ENCODE results near the gene CSNK1G2.

CSNK1G2 gene

DNA sequence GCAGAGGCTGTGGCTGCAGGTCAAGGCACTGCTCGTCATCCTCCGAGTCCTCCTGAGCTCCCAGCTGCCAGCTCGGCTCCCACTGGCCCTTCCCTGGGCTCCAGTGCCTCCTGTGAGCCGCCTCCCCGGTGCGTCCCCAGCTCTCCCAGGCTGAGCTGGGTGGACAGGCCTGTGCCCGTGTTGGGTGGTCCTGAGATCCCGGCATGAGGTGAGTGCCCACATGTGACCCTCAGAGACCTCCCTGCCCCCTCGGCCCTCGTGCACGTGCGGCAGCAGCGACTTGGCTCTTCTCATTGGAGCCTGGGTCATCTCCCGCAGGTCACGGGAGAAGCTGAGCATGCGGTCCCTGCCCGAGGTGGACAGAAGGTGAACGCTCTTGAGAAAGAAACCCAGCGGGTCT lies 20.3 kb upstream of the CSNK1G2 start:
- no peak for DNase-seq

DNA sequence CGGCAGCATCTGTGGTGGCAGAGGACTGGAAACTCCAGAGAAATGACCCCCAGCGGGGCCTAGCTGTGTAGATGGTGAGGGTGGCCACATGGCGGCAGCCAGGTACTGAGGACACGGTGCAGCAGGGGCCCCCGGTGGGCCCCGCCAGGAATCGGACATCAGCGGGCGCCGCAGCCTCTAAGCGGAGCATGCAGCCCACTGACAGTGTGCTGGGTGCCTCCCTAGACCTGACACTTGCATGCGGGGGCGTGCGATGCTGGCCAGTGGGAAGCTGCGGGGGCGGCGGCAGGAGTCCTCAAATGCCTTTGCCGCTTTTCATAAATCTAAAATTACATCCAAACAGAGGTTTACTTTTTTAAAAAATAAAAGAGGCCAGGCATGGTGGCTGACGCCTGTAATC lies 19.6 kb upstream of the CSNK1G2 start:
- DNase-seq: no peak

DNA sequence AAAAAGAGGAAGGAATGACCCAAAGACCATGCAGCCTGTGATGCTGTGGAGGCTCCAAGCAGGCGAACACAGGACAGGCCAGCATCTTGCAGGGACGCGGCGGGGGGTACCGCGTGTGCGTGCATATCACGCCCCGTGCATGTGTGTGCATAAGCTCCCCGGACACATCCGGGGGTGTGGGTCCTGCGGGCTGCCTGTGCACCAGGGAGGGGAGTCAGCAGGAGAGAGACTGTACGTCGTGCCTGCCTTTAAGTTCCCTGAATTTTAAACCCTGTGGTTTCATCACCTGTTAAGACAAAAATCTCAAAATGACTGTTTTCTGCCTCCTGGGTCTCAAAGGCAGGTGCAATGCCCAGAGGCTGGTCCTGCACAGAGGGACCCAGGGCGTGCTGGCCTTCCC lies 19.1 kb upstream of the CSNK1G2 start:
- DNase-seq: no peak

DNA sequence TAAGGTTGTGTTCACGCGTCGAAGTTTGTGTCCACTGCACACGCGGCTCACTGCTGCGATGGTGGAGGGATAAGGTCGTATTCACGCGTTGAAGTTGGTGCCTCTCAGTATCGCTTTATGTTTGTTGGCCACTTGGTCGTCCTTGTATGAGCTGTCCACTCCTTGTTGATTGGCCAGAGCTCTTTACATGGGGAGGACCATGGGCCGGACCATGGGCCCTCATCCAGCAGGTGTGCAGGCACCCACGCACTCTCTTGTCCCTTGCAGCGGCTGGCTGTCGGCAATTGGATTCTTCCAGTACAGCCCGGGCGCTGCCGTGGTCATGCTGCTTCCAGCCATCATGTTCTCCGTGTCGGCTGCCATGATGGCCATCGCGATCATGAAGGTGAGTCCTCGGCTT lies 18.2 kb upstream of the CSNK1G2 start:
- no peak for DNase-seq

- no peak for DNase-seq
Observed at GRCh38 chr19:1923319-1923718, 17.7 kb upstream of the CSNK1G2 start.

GRCh38 chr19:1924320-1924961 lies 16.5 kb upstream of the CSNK1G2 start:
- DNase-seq: no peak

GRCh38 chr19:1925544-1925943 lies 15.4 kb upstream of the CSNK1G2 start:
- DNase-seq: no peak

DNA sequence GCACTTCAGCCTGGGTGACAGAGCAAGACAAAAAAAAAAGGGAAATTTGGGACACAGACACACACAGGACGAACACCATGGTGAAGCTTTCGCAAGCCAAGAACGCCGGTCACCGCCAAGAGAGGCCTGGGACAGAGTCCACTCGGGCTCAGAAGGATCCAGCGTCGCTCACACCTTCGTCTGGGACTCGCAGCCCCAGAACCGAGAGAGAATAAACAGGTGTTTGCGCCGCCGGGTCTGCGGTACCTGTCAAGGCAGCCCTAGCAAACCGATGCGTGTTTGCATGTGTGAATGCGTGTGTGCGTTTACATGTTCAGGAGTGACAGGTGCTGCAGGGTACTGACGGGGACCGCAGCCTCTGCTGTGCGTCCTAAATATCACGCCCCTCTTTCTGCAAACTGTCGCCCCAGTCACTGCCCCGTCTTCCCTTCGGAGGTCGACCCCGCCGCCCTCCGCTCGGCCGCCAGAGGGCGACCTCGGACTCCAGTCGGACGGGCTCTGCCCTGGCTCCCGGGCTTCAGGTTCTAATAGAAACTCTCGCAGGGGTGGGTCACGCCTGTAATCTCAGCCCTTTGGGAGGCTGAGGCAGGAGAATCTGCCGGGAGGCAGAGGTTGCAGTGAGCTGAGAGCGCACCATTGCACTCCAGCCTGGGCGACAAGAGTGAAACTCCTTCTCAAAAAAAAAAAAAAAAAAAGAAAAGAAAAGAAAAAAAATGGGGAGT lies 11.8 kb upstream of the CSNK1G2 start:
- peak; percentile 43 for DNase-seq

DNA sequence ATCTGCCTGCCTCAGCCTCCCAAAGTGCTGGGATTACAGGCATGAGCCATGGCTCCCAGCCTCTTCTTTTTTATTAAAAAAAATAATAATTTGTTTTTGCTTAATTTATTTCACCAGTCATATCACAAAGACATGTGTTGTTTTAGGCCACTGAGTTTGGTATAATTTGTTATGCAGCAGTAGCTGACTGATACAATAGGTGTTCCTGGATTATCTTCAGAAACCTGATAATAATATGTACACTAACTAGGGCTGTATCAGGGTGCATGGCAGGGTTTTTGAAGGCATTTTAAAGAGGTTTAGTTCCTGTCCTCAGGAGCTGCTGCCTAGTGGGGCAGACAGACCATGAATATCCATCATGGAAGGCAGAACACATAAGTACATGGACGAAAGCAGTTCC lies 9.5 kb upstream of the CSNK1G2 start:
- no peak for DNase-seq

GRCh38 chr19:1932395-1932794 lies 8.6 kb upstream of the CSNK1G2 start:
- no peak for DNase-seq

GRCh38 chr19:1933244-1933643 lies 7.7 kb upstream of the CSNK1G2 start:
- DNase-seq: no peak

DNA sequence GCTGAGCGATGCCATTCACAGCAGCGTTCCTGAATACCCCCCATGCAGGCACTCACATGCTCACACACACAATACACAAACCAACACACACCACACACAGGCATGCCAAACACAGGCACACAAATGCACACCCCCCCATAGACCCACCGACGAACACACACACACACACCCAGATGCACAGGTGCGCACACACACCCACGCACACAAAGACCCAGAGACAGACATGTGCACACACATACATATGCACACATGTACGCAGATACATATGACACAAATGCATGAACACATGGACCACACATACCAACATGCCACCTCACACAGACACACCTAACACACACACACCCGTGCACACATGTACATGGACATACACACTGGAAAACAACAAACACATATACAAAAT lies 7.0 kb upstream of the CSNK1G2 start:
- no peak for DNase-seq

GRCh38 chr19:1935484-1936208 lies 5.3 kb upstream of the CSNK1G2 start:
- DNase-seq: no peak

DNA sequence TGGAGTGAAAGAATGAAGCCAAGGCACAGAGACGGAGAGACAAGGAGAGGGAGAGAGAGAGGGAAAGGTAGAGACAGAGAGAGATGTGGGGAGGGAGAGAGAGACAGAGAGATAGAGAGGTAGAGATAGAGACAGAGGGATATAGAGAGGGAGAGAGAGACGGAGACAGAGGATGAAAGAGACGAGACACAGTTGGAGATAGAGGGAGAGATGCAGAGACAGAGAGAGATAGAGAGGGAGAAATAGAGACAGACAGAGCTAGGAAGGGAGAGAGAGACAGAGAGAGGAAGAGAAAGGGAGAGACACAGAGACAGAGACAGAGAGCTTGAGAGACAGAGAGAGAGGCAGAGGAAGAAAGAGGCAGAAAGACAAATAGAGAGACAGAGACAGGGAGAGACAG lies 4.5 kb upstream of the CSNK1G2 start:
- no peak for DNase-seq

GRCh38 chr19:1936916-1937610 lies 3.9 kb upstream of the CSNK1G2 start:
- no peak for DNase-seq

DNA sequence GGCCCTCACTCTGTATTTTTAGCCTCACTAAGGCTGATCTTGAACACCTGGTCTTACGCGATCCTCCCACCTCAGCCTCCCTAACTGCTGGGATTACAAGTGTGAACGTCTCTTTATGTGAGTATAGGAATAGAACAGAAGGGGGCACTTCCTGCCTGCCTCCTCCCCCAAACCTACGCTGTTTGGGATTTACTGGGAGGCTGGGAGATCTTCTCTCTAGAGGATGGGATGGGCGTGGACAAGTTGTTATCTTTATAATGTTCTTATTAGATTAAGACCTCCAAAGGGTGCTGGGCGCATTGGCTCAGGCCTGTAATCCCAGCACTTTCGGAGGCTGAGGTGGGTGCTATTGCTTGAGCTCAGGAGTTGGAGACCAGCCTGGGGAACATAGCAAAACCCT lies 2.9 kb upstream of the CSNK1G2 start:
- DNase-seq: no peak

DNA sequence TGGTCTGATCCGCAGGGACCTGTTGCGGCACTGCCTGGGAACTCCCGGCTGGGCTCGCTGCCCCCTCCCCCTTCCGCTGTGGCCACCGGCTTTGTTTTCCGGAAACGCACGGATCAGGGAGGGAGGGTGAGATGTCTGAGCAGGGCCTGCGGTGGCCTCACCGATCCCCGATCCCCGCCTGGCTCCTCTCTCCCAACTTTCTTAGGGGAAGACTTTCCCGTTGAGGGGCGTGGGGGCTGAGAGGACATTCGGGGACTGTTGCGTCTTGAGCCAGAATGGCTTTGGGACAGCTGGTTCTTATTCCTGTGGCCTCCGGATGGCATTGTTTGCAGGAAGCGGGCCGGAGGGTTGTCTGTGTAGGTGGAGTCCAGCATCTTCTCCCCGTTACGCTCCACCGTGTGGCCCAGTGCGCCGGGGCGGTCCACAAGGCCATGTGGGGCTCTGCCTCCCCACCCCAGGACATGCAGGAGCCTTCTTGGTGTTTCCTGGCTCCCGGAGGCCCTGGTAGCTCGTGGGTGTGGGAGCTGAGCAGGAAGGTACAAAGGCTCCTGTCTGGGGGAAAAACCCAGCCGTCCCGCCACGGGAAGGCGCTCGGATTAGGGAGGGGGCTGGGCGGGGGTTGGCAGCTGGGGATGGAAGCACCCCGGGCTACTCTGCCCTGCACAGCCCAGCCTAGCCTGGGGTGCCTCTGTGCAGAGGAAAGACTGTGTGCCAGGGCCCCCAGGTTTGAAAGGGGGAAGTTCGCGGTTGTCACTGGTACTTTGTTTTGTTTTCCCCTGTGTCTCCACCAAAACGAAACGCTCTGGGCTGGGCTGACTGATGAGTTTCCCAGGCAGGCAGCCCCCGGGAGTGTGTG lies 1.3 kb downstream of the CSNK1G2 start:
- peak; percentile 62 for DNase-seq

DNA sequence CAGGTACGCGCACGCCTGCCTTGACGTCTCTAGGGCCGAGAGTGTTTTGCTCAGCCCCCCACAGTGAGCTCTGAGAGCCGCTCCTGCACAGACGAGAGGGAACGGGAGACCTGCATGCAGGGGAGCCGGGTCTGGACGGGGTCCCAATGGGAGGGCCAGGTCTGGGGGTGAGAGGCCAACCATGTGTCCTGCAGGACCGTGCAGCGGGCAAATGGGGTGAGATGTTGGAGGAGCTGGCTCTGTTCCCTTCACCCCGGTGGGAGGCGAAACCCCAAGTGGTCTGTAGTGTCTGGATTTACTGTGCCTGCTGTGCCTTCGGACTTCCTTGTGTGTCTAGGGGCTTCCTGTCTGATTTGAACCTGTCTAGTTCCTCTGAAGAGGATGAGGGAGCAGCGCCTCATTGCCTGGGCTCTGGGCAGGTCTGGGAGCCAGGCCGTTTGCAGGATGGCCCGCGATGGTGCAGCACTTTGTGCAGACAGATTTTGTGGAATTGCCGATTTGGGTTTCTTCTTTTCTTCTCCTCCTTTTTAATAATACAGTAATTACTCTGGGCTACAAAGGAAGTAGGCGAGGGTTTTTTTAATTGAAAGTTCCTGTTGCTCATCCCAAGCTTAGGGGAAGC lies 2.1 kb downstream of the CSNK1G2 start:
- no peak for DNase-seq

DNA sequence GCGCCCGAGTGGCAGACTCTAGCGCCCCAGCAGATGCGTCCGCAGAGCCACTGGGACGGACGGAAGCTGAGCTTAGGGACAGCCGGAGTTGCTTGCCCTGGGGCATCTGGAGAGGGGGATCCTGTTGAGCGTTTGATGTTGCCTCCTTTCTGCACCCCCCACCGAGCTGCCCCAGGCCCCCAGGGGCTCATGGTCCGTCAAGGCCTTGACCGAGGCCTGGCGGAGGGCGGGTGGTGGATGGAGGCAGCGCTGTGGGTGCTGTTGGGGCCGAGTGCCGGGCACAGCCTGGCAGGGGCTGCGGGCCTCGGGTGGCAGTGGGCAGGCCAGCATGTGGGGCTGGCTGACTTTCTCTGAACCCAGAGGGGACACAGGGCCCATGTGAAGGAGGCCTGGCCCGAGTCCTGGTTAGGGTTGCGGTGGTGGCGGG lies 2.7 kb downstream of the CSNK1G2 start:
- DNase-seq: no peak

DNA sequence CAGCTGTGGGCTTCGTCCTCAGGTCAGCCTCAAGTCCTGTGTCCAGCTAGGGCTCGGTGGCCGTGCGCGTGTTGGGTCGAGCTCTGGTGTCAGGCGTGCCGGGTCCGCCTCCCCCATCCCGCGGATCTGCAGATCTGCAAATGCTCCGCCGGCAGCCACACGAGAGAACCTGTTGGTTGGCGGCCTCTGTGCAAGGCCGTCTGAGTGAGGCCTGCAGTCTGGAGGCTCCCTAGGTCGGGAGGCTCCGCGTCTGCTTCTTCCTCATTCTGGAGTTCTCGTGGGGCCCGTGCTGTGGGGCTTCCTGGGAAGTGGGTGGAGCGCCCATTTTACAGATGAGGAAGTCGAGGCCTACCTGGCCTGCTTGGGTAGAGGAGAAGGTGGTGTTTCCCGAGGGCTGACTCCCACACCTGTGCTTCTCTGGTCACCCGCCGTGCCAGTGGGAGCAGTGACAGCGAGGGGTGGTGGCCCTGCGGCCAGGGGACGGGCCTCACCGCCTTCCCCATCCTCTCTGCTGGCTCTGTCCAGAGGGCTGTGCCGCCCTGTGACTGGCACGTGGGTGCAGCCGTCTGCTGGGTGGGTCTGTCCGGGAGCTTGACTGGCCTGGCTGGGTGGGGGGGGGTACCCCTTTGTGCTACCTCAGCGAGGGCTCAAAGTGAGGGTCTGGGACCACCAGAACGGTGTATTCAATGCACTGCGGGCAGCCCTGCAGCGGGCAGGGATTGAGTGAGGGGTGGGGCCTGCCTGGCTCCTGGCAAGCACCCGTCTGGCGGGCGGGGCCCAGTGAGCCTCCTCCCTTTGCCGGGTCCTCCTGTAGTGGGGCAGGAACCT lies 3.3 kb downstream of the CSNK1G2 start:
- DNase-seq: no peak

GRCh38 chr19:1944916-1945561 lies 4.1 kb downstream of the CSNK1G2 start:
- no peak for DNase-seq
